Activated CD4-positive, alpha-beta T cell treated with anti-CD3 and anti-CD28 coated beads, Interleukin-2, amount 50 U/mL, for 48 hours (primary cell): ENCODE results near the gene ITIH5.

Experiments used
- DNase-seq, 2 experiments: peaks; one replicate each; pipeline ENCODE4 v3.0.0-alpha.2; 2020

The ITIH5 gene

GRCh38 chr10:7512487-7512886 is 154.3 kb downstream of the ITIH5 start:
- no peak for DNase-seq

- DNase-seq = no peak
Observed at GRCh38 chr10:7511612-7512011, 155.2 kb downstream of the ITIH5 start.
